CD4-positive, alpha-beta T cell treated with Interleukin-1 beta for 1 hour (primary cell): ENCODE data around the gene NEO1.

Source experiments
- DNase-seq, 2 donors: peaks; one replicate each; pipeline ENCODE4 v3.0.0-alpha.2; 2020 to 2022

The NEO1 gene

DNA sequence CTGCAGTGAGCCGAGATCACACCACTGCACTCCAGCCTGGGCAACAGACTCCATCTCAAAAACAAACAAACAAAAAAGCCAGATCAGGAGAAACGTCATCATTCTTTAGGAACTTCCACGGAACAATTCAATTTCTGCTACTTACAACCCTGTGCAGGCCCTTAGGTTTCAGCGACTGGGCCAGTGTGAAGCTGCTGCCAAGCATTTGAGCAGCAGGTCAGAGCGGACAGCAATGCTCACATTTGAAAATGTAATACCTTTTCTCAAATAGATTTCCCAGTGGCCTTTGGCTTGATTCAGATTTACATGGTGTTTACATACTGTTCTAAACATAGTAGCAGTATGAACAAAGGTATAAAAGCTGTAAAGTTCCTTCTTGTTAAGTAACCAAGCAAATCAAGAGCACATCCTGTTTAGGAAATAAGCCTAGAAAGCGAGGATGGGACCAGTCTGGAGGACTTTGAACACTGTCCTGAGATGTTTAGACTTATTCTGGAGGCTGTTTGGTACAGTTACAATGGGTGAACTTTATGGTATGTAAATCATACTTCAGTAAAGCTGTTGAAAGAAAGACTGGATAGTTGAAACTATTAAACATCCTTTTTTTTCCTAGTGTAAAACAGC lies 175.3 kb downstream of the NEO1 start:
- no peak for DNase-seq

DNA sequence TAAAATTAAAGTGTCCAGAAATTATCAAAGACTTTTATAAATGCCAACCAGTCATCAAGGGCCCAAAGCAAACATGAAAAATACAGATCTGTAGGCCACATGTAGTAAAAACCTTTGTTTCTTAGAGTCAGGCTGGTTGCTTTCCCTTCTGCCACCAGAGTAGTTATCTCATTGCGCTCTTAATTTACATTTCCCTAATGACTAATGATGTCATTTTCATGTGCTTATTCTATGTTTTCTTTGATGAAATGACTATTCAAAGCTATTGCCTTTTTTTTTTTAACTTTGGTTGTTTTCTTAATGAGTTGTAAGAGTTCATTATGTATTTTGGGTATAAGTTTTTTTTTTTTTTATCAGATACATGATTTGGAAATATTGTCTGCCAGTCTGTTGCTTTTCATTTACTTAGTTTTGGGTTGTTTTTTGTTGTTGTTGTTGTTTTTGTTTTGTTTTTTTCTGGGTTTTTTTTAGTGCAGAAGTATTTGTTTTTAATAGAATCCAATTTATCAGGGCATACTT lies 175.9 kb downstream of the NEO1 start:
- no peak for DNase-seq

DNA sequence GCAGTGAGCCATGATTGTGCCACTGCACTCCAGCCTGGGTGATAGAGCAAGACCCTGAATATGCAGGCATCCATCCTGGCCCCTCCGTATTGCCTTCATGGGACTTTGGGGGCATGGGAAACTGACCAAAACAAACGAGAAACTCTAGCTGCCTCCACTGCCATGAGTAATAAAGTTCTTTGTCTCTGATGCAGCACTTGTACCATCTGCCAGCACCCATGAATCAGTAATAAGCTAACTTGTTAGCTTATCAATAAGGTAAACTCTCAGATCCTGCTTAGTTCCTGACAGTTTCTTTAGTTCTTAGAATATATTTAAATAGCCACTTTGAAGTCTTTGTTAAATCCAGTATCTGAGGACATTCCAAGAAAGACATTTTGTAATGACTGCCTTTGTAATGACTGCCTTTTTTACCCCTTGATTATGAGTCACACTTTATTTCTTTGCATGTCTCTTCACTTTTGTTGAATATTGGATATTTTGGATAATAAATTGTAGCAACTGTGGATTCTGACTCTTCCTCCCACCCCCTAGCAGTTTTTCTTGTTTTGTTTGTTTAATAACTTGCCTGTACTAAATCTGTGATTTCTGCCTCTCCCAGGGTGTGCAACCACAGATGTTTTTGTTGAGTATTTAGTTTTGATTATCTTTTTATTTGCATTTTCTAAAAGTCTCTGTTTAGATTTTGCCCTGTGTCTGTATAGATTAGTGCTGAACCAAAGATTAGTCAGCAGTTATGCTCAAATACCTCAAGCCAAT lies 179.6 kb downstream of the NEO1 start:
- DNase-seq = no peak

DNA sequence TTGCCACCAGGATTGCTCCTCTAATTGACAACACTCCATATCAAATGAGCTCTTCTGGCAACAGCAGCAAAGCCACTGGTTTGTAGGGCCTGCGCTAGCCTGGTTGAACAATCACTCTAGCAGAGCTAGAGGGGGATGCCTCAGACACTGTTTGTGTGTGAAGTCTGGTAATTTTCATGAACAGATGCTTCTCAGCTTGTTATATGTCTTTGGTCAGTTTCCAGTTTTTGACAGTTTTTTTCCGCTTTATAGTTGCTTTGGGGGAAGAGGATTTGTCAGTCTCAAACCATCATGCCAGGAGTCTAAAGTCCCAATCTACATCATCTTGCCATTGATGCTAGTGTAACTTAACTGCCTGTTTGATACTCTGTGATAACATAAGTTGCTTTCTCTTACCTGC lies 180.5 kb downstream of the NEO1 start:
- DNase-seq = no peak

- DNase-seq = no peak
Observed at GRCh38 chr15:73233623-73234022, 181.4 kb downstream of the NEO1 start.

DNA sequence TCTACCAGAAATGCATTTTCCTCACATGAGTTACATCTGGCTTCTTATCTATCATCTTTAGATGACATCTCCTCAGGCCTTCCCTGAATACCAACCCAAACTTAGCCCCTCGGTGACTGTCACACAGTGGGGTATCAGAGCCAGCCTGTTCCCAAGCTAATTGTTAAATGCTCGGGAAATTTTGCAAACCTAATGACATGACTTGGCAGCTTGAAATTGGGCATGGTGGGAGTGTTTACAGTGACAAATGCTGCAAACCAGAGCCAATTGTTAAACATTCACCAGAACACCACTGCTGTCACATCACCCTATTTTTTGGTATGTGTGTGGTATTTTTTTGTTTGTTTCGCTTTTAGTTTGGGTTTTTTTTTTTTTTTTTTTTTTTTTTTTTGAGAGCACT lies 185.6 kb downstream of the NEO1 start:
- DNase-seq = no peak

DNA sequence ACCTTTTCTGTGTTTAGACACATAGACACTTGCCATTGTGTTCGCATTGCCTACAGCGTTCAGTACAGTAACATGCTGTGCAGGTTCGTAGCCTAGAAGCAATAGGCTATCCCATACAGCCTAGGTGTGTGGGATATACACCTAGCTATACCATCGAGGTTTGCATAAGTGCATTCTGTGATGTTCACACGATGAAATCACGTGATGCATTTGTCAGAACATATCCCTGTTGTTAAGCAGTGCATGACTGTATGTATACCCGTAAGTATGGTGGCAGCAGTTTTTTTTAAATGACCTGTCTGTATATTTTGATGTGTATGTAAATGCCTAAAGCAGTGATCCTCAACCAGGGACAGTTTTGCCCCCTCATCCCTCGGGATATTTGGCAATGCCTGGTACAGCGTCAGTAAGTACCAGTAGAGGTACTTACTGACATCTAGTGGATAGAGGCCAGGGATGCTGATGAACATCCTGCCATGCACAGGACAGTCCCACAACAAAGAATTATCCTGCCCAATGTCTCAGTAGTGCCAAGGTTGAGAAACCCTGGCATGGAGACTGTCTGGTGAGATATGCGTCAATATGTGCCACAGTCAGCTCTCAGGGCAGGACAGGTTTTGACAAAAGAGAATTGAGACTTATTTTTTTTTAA lies 187.4 kb downstream of the NEO1 start:
- DNase-seq = no peak

GRCh38 chr15:73240866-73241499 lies 188.7 kb downstream of the NEO1 start:
- DNase-seq = peak; percentile 57 to 73

DNA sequence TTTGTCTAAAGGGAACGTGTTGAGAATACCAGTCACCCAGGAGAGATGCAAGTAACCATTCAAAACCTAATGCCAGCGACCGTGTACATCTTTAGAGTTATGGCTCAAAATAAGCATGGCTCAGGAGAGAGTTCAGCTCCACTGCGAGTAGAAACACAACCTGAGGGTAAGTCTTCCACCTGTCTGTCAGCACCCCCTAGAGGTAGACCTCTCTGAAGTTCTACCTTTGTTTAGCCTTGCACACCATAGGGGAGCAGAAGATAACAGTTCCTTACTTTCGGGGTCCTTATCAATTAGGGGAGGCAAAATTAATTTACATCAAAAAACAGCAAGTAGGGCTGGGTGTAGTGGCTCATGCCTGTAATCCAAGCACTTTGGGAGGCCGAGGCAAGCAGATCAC lies 192.1 kb downstream of the NEO1 start:
- peak in 1 of 2 donors; percentile 22 for DNase-seq

DNA sequence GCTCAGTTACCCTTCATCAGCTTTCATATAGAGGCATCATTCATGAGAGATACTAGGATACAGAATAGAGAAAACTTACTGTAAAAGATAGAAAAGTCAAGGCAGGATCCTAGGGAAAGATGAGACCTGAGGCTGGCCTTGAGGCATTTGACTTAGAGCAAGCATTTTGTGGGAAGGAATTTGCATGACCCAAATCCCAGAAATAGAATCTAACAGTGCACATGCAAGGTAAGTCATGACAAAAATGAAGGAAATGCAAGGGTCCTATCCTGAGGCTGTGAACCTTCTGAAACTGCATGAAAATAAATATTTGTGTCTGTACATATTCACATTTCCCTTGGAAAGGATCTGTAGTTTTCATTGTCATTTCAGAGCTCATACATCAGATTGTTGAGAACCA lies 194.2 kb downstream of the NEO1 start:
- DNase-seq = no peak

DNA sequence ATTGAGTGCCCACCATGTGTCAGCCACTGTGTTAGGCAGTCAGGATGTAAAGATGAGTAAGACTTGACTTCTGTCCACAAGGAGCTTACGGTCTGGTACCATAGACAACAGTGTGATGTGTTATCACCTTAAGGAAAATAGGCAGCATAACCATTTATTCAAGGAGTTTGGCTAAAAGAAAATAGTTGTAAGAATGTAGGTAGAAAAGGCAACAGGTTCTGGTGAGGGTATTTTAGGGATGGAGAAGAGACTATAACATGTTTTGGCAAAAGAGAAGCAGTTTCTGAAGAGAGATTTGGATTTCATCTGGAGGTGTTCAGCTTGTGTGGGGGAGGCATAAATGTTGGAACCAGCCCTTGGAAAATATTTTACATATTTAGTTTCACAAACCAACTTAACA lies 194.6 kb downstream of the NEO1 start:
- no peak for DNase-seq

GRCh38 chr15:73247331-73247730 lies 195.1 kb downstream of the NEO1 start:
- DNase-seq = no peak

DNA sequence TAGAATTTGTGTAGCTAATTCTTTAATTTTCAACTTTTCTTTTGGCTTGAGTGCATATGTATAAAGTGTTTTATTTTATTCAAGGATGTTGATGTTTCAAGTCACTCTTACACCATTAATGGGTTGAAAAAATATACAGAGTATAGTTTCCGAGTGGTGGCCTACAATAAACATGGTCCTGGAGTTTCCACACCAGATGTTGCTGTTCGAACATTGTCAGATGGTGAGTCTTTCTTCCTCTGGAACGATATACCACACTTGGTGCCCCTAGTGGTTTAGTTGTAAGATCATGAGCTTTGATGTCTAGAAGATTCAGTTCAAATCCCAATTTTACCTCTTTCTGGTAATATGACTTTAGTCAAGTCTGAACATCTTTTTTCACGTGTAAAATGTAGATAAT lies 197.2 kb downstream of the NEO1 start:
- DNase-seq = no peak

DNA sequence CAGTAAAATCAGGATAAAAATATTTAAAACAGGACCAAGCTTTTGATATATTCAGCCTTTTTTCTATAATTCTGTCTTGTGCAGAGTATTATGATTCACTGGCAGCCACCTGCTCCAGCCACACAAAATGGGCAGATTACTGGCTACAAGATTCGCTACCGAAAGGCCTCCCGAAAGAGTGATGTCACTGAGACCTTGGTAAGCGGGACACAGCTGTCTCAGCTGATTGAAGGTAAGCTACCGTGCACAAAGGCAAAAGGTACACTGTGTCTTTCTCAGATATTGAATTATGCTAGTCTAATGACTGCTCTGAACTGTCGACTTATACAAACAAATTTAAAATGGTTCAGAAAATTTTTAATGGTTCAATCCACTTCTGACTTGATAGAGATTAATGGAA lies 202.3 kb downstream of the NEO1 start:
- DNase-seq = no peak

- DNase-seq = no peak
Observed at GRCh38 chr15:73258271-73259108, 206.2 kb downstream of the NEO1 start.

GRCh38 chr15:73264881-73265280 lies 212.6 kb downstream of the NEO1 start:
- DNase-seq = no peak

DNA sequence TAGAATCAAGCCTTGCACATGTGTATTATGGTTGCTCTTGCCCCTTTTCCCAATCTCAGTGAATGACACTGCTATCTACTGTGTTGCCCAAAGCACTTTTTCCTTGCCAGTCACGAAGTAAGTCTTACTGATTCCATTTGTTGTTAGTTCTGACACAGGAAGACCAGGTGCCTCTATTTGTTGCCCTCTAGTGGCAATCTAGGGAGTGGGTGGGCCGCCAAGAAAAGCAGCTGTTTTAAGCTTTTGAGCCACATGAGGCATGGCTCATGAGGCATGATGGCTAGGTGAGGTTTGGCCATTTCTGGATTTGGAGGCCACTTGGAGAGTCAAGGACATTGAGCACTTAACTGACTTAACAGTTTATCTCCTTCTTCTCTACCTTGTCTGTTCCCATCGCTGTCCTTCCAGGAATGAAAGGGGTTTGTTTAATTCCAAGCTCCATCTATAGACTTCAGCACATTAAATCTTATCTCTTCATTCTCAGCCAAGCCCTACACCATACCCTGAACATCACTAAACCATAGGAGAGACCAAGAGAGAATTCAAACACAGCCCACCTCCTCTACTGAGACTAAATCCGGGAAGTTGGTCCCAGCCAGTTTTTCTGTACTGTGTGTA lies 213.4 kb downstream of the NEO1 start:
- DNase-seq = peak; percentile 32 to 58

- no peak for DNase-seq
Observed at GRCh38 chr15:73268457-73268856, 216.2 kb downstream of the NEO1 start.

- no peak for DNase-seq
Observed at GRCh38 chr15:73270366-73271097, 218.3 kb downstream of the NEO1 start.

- DNase-seq = peak; percentile 23 to 51
Observed at GRCh38 chr15:73273181-73274002, 221.1 kb downstream of the NEO1 start.
